ENCODE measurements around the gene ENTPD8.

- TF ChIP-seq POLR2A (IDR thresholded peaks at IDR 0.05; ENCODE audit: low read depth, low read length) (no peak), POLR2AphosphoS5 (IDR thresholded peaks at IDR 0.05; ENCODE audit: low read depth, low read length) (no peak), TAF1 (IDR thresholded peaks at IDR 0.05; ENCODE audit: borderline replicate concordance, low read depth, low read length) (no peak)
These were observed 15.1 kb upstream of the ENTPD8 start for GRCh38 chr9:137456061-137456863.

Measured in GM12892 (cell line).